Right forelimb (tissue), 1 donor: Measurements from ENCODE around the gene AKAP13.
"Not testable (repeated sequence)": the region's sequence is repeated elsewhere in the genome, so short reads cannot be mapped to it uniquely, and the experiment has no call there.

Experiments
- DNase-seq: peaks from one replicate; pipeline ENCODE4 v3.0.0-alpha.2; 2018

Gene AKAP13

DNA sequence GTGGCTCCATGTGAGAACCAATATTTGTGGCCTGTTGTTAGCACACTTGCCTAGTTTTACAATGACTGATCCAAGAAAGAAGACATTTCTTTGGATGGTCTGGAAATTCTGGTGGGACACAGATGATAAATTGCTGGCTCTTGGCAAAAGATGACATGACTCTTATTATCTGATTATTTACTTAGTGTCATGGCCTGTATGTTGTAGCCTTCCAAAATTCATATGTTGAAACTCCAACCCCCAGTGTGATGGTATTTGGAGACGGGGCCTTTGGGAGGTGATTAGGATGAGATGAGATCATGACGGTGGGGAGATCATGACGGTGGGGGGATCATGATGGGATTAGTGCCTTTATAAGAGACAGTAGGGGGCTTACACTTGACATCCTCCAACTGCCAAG is 30.0 kb upstream of the AKAP13 start:
- no peak for DNase-seq

DNA sequence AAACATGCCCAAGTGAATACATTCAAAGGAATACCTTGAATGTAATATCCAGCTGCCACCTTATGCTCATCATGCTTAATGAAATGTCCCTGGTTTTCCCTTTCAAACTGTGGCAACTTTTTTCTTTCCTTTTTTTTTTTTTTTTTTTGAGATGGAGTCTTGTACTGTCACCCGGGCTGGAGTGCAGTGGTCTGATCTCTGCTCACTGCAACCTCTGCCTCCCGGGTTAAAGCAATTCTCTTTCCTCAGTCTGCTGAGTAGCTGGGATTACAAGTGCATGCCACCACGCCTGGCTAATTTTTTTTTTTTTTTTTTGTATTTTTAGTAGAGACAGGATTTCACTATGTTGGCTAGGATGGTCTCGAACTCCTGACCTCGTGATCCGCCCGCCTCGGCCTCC is 28.9 kb upstream of the AKAP13 start:
- DNase-seq = not testable (repeated sequence)

DNA sequence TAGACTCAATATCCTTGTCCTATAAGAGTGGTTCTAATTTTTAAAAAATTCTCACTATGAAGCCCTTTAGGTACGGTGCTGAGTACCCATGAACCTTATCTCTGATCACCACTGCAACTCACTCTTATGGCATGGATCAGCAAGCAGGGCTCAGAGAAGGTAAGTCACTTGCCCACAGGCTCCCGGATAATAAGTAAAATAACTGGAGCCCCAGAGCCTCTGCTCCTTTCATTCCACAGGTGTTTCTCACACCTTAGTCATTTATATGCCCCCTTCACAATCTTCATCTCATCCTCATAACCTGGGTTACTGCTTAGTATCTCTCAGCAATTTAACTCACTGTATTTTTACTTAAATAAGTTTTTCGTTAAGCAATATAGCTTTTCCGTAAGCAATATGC is 28.4 kb upstream of the AKAP13 start:
- DNase-seq = no peak

DNA sequence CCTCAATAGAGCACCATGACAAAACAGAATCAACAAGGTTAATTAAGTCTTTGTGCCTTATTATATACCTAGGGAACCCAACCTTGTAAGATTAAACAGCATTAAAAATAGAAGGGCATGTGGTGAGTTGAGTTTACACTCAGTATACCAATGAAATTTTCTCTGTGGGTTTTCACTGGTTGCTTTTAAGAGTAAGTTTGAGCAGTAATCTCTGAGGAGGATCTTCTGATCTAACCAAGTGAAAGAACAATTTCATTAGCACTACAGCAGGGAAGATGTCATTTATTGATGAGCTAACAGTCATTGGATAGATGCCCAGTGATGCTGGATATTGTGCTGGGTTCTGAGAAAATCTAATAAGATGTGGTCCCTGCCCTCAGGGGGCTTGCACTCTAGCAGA is 26.9 kb upstream of the AKAP13 start:
- no peak for DNase-seq

DNA sequence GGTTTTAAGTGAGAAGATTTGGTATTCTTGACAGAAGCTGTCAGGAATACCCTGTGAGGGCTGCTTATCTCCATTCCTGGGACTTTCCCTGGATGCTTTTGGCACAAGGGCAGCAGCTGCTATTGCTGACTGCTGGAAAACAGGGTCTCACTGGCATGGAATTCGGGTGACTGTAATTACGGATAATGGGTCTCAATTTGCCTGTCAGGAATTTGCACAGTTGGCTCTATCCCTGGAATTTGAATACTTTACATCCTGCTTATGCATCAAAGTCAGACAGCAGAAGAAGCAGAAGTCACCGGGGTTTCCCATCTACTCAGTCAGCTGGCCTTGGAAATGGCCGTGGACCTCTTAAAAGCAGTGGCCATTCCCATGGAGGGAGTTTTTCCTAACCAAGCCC is 25.9 kb upstream of the AKAP13 start:
- DNase-seq = peak; percentile 45

DNA sequence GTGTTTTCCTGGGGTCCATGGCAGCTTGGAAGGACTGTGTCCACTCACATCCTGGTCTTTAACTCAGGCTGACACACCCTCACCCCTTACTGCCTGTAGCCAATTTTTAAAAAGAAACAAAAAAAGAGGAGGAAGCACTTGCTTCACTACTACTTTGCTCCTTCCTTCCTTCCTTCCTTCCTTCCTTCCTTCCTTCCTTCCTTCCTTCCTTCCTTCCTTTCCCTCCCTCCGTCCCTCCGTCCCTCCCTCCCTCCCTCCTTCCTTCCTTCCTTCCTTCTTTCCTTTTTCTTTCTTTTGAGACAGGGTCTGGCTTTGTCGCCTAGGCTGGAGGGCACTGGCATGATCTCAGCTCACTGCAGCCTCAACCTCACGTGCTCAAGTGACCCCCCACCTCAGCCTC is 25.5 kb upstream of the AKAP13 start:
- DNase-seq = no peak

DNA sequence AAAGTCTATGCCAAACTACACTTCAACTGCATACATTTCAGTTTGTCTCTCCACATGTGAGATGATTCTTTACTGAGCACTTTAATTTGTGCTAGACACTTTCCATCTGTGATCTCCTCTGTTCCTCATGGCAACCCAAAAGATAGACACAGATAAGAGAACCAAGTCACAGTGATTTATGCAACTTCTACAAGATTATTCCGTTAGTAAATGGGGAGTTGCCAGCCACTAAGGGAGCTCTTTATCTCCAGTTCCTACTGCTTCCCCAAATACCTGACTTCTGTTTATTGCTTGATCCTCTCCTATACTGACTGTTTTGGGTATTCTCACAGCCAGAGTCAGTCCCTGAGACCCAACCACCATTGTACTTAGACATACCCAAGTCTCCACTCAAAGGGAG is 24.1 kb upstream of the AKAP13 start:
- DNase-seq = no peak

DNA sequence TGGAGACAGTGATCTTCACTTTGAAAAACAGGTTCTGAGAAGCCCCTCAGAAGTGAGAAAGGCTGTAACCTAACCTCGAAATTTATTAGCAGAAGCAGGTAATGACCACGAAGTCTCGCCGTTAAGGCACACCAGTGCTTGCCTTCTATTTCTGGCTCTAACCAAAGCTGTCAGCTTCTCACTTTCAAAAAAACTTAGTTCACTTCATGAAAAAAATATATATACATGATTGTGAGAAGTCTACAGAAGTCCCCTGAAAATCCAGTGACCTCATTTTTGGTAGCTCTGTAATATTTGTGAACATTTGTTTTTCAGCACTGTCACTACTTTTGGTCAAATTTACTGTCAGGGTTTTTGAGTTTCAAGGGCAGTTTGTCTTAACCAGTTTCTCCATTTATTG is 19.1 kb upstream of the AKAP13 start:
- DNase-seq = no peak

DNA sequence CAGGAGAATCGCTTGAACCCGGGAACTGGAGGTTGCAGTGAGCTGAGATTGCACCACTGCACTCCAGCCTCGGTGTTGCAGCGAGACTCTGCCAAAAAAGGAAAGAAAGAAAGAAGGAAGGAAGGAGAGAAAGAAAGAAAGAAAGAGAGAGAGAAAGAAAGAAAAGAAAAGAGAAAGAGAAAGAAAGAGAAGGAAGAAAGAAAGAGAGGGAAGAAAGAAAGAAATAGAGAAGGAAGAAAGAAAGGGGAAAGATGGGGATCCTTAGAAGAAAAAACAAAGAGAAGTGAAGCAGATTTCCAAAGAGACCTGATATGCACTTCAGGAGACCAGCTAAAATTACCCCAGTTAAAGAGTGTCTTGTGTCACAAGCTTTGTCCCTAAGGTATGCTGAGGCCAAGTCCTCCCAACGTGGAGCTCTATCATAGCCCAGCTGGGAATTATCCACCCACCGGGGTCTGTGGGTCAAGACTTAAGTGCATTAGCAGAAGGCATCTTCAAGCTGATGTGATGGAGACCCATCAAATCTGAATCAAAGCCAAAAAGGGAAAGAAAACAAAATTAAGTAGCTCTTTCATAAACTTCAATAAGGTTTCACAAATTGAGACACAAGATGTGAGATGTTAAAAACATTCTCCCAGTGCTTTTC is 17.8 kb upstream of the AKAP13 start:
- no peak for DNase-seq

DNA sequence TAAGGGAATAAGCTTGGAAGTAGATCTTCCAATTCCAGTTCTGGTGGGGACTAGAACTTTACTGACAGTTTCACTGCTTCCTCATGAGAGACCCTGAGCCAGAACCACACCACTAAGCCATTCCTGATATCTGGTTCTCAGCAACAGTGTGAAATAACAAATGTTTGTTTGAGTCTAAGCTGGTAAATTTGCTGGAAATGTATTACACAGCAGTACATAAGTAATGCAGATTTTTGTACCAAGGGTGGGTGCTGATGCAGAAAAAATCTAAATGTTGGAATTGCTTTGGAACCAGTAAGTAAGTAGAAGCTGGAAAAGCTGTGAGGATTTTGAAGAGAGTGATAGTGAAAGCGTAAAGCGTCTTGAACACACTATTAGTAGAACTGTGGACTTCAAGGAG is 14.4 kb upstream of the AKAP13 start:
- DNase-seq = no peak

DNA sequence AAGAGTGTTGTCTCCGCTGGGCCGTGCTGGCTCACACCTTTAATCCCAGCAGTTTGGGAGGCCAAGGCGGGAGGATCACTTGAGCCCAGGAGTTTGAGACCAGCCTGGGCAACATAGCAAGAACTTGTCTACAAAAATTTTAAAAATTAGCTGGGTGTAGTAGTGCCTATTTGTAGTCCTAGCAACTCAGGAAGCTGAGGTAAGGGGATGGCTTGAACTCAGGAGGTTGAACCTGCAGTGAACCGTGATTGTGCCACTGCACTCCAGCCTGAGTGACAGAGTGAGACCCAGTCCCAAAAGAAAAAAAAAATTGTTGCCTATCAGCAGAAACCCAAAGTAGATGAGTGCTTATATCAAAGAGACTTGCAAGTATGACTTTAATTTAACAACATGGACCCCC is 12.7 kb upstream of the AKAP13 start:
- DNase-seq = no peak

DNA sequence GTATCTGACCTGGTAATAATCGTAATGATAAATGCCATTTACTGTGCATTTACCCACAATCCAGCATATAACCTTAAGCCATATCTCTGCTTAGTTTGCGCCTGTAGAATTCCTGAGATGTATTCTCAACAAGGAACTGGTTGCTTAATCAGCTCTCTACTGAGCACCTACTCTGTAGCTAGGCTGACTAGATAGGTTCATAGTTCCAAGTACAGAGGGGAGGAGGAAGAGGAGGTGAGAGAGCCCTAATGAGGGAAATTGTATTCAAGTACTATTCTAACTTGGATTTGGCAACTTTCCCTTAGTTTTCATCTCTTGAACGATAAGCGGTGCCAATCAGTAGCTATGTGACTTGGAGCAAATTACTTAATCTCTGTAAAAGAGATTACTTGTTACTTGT is 5.6 kb upstream of the AKAP13 start:
- DNase-seq = no peak

DNA sequence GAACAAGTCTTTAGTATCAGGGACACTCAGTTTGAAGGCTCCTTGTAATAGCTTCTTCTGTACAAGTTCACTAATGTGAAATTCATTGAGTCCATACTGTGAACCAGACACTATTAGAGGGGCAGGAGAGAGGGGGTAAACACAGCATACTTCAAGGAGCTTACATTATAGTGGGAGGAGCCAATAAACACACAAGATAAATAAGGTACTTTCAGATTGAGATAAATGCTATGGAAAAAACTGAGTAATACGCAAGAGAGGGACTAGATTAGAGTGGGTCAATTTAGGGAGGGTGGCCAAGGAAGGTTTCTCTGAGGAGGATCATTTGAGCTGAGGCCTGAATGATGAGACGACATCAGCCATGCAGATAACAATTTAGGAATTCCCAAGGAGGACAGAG is 3.1 kb upstream of the AKAP13 start:
- DNase-seq = no peak

DNA sequence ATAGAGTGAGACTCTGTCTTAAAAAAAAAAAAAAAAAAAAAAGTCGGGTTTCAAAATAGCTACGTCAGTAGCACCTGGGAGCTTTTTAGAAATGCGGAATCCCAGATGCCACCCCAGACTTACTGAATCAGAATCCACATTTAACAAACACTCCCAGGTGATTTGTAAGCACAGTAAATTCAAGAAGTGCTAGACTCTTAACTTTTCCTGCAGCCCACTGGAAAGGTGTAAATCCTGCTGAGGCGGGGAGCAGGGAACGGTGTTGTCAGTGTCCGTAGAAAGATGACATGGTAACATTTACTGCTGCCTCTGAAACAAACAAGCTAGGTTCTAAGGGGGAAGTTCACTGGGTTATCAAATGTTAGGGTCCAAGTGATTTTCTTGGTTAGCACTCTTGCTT is 2.4 kb upstream of the AKAP13 start:
- no peak for DNase-seq

DNA sequence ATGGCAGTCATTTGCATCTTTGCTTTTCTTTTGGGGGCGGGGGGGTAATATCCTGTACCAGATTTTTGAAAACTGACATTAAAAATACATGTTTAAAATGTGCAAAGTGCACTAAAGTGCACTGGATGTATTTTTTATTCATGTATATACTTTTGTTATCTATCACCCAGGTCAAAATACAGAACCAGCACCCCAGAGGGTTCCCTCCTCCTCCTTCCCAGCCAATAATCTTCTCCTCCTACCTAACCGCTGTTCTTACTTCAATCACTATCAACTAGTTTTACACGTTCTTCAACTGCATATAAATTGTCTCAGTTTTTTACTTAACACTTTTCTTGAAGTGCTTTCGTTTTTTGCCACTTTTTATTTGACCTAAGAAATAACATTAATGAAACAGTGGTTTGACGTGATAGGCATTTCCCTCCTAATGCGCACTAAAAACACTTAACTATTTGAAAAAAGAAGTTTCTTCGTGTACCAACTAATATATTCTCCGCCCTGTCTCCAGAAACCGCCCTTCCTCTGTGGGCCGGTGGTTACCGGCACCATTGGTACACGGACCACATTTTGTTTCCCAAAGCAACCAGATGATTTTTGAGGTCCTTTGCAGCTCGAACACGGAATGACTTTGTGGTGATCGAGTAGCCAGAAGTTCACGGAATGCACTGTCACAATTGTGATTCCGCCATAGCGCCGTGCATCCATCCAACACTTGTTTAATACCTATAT is 836 bp upstream of the AKAP13 start:
- DNase-seq = peak; percentile 63

DNA sequence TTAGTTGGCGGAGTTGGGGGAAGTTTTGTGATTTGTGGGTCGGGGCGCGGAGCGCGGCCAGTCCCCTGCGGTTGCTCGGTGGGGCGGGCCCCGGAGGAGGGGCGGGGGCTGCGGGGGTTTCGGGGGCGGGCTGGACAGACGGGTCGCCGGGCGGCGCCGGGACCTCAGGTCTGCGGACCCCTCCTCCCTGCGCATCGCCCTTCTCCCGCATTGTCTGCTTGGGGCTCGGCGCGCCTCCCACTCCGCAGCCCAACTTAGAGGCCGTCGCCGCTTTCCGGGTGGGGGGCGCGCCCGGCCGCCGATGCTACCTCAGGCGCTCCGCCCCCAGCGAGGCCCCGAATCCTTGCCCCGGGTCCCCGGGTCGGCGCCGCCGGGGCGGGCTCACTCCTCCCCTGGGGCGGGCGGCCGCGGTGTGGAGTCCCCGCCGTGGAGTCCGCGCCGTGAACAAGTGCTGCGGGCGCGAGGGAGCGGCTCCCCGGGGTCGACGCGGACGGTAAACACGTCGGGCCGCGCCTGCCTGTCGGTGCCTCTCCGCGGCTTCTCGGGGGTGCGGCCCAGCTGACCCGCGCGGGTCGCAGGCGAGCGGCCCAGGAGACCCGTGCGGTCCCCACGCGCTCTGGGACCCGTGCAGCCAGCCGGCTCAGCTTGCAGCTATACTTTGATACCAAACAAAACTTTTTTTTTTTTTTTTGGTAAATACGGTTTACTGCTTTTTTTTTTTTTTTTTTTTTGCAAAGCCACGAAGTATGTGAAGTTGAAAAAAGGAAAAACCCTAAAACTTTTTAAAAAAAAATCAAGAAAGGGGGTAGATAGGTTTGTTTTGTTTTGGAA is 624 bp downstream of the AKAP13 start:
- DNase-seq = peak; percentile 78

DNA sequence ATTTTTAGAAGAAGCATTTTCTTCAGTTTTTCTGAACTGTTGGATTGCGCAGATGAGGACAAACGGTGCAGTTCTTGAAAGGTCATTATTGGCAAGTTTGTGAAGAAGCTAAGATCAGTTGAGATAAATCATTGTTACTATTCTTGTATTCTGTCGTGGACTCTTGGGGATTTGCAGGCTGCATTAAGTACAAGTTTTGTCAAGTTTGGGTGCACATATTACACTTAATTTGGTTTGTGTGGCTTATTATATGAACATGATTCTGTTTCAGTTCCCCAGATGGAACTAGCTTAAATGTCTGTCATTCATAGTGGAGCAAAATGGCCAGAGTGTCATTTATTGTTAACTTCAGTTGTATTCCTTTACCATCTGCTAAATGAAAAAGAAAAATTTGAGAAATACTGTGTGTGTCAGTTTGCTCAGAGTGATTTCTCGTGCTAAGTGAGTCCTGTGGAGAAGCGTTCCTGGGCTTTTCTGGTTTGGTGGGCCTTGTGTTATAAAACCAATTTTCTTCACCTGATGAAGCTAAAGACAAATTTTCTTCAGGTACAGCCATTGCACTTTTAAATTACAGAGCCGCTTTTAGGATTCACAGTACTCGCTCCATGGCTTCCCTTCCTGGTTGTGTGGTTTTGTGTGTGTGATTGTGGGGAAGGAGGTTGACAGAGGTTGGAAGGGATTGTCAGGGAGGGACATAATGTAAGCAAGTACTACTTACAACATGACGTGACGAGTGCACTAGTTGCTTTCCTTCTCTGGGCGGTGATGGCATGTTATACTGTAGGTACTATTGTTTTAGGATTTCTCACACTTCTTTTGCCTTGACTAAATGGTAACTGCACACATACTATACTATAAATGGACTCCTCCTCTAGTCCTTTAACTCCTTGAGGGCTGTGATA is 1.7 kb downstream of the AKAP13 start:
- no peak for DNase-seq

DNA sequence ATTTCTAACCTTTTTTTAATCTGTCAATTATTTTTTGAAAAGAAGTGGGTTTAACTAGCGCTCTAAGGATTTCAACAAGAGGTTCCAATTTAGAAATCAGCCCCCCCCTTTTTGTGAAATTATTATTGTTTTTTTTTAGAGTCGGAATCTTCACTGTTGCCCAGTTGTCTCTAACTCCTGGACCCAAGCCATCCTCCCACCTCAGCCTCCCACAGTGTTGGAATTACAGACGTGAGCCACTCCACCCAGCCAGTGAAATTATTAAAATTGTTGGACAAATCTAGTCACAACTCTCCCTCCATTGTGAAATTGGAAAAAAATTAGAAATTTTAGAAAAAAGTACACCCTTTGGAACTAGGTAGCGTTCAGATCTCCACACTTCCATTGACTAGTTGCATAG is 2.5 kb downstream of the AKAP13 start:
- no peak for DNase-seq

DNA sequence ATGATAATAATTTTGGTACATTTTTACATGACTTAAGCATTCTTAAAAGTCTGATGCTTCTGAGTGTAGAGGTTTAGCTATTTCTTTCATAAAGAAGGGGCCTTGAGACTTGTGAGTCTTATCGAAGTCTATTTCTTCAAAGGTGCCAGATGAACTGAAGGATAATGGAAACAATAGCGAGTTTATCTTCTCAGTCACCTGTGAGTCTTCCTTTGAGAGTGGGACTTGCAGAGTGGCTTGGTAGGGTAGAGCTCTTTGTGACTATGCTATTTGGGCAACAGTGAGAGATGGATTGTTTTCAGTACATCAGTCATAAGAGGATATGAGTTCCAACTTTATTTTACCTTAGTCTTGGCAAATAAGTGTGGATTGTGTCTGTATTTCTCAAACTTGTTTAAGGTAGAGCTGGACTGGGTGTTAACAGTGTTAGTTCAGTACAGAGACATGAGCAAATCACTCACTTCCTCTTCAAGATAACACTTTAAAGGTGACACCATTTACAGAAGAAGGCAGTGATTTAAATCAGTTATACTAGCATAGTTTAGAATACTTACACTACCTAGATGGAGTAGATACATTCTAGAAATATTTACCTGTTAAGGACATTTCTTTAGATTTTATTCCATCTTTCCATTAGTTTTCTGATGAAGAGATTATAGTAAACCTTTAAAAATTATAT is 3.2 kb downstream of the AKAP13 start:
- no peak for DNase-seq

DNA sequence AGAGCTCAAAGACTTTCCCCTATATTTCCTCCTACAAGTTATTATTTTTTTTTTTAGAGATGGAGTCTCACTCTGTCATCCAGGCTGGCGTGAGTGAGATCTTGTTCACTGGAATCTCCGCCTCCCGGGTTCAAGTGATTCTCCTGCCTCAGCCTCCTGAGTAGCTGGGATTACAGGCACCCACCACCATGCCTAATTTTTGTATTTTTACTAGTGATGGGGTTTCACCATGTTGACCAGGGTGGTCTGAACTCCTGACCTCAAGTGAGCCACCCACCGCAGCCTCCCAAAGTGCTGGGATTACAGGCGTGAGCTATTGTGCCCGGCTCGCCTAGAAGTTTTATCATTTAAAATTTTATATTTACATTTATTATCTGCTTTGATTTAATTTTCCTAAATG is 5.9 kb downstream of the AKAP13 start:
- DNase-seq = no peak

DNA sequence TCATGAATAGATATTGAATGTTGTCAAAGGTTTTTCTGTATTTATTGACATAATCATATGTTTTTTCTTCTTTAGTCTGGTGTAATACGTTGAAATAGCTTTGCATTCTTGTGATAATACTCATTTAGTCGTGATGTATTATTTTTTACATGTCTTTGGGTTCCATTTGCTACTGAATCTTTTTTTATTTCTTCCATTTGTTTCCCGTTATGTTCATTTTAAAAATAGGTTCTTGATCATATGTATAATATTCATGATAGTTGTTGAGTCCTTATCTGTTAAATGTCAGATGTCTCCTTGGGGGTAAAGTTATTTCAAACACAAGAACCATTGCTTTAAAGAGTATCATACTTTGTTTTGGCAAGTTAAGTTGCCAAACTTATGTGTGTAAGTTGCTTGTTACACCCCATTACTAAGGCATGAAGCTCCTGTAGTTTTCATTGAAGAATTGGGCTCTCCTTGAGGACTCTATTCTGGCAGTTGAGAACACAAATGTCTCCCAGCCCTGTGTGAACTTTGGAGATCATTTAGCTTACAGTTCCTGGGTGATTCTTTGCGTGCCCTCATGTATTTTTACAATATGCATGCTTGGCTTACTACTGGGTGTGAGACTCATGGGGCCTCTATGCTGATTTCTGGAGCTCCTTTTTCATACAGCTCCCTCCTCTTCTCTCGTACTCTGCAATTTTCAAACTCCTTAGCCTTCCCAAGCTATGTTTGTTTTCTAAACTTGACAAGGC is 8.3 kb downstream of the AKAP13 start:
- no peak for DNase-seq

DNA sequence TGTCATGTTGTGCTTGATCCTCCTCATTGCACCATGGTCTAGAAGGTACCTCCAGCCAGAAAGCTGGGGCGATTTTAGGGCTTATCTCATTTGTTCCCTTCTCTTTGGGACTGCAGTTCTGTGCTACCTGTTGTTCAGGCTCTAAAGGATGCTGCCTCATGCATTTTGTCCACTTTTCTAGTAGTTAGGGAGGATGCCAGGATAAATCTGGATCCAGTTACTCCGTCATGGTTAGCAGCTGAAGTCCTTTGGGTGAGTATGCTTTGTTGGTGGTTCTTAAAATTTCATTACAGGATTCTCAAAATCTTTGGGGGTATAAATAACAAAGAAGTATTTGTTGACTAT is 8.9 kb downstream of the AKAP13 start:
- no peak for DNase-seq
